A549 (cell line): Measurements from ENCODE around the gene ZDHHC18. TPM values are rescaled to one million over a fixed set of nuclear protein-coding genes. Genes with fewer than 3 reads are reported as not detected.
A peak's percentile ranks its signal among the peaks of the same experiment; 100 is the strongest.

ENCODE experiments used
- ATAC-seq, 2 experiments: fragments of 200-7000 bp in 1 of 2; fragments of >200 bp in 1 of 2; cut with Nextera tagmentation in 1 of 2; cut with Tn5 transposase in 1 of 2; 3 replicates each; pipeline versions ENCODE4 v1.8.0 to v1.9.1; 2018 to 2020; ENCODE audit warnings: mild to moderate bottlenecking in 1 of 2, moderate library complexity in 1 of 2
- CTCF ChIA-PET: fragments of 300-600 bp; sonication (Branson Sonifier 250); formaldehyde crosslinking; extraction: SDS; loops from one replicate; lab custom pipeline; 2021; ENCODE audit warnings: antibody characterized with exemption, inconsistent platforms; lab: Yijun Ruan, JAX
- POLR2A ChIA-PET: fragments of 350-600 bp; formaldehyde crosslinking; extraction: SDS; loops from one replicate; lab custom pipeline; 2021; ENCODE audit warnings: antibody characterized with exemption, inconsistent platforms; lab: Yijun Ruan, JAX
- DNase-seq, 2 experiments: peaks; one replicate each; pipeline versions ENCODE4 v3.0.0 to v3.0.0-alpha.2; 2011 to 2016; ENCODE audit warnings: low read depth in 1 of 2, low spot score in 1 of 2
- FAIRE-seq: peaks from 2 replicates; lab custom pipeline; 2011; peaks lifted over from hg19 to GRCh38; lab: Jason Lieb, UNC
- H3K27ac ChIP-seq, 2 experiments: fragments of >200 bp; sonication (Bioruptor Twin); formaldehyde crosslinking; 3 replicates each; pipeline ENCODE4 v1.5.1; 2016 to 2017
- H3K4me1 ChIP-seq: fragments of >200 bp; sonication (Bioruptor Twin); formaldehyde crosslinking; 3 replicates; pipeline ENCODE4 v1.6.1; 2016
- H3K4me2 ChIP-seq: fragments of >200 bp; sonication (Bioruptor Twin); formaldehyde crosslinking; 3 replicates; pipeline ENCODE4 v1.6.1; 2016
- H3K4me3 ChIP-seq: fragments of >200 bp; sonication (Bioruptor Twin); formaldehyde crosslinking; 3 replicates; pipeline ENCODE4 v1.5.1; 2016
- H3K9me3 ChIP-seq: fragments of >200 bp; sonication (Bioruptor Twin); formaldehyde crosslinking; 3 replicates; pipeline ENCODE4 v1.6.1; 2016
- BHLHE40 ChIP-seq: IDR thresholded peaks from 2 replicates; pipeline ENCODE4 v1.6.1; 2012; ENCODE audit warnings: low read depth, low read length, inconsistent platforms
- CEBPB ChIP-seq, 2 experiments: fragments of >200 bp in 1 of 2; sonication (Bioruptor Twin) in 1 of 2; formaldehyde crosslinking in 1 of 2; IDR thresholded peaks; 2 replicates each; pipeline ENCODE4 v1.6.1; 2012 to 2016
- CTCF ChIP-seq: fragments of >200 bp; sonication (Bioruptor Twin); formaldehyde crosslinking; IDR thresholded peaks from 3 replicates; pipeline ENCODE4 v1.5.1; 2016
- E2F6 ChIP-seq: IDR thresholded peaks from 2 replicates; pipeline ENCODE4 v1.6.1; 2012; ENCODE audit warnings: low read depth, borderline replicate concordance
- EP300 ChIP-seq, 2 experiments: fragments of >200 bp; sonication (Bioruptor Twin); formaldehyde crosslinking; IDR thresholded peaks; 2 replicates in 1 of 2; 3 replicates in 1 of 2; pipeline ENCODE4 v1.6.1; 2016 to 2017
- FOSB ChIP-seq: fragments of 250-450 bp; sonication (Bioruptor Pico); IDR thresholded peaks from 2 replicates; pipeline ENCODE4 v1.5.0; 2020; ENCODE audit warnings: mild to moderate bottlenecking, moderate library complexity
- FOXS1 ChIP-seq: fragments of 250-450 bp; sonication (Bioruptor Pico); IDR thresholded peaks from 2 replicates; pipeline ENCODE4 v1.5.0; 2020; ENCODE audit warnings: mild to moderate bottlenecking, moderate library complexity
- GATA3 ChIP-seq: IDR thresholded peaks from 2 replicates; pipeline ENCODE4 v1.6.1; 2012; ENCODE audit warnings: borderline replicate concordance
- HDAC2 ChIP-seq: fragments of 200-600 bp; sonication (generic); IDR thresholded peaks from 2 replicates; pipeline ENCODE4 v1.6.1; 2016
- HEYL ChIP-seq: fragments of 250-450 bp; sonication (Bioruptor Pico); IDR thresholded peaks from 2 replicates; pipeline ENCODE4 v1.8.0; 2021; ENCODE audit warnings: mild to moderate bottlenecking, moderate library complexity
- HMGXB4 ChIP-seq: fragments of 250-450 bp; sonication (Bioruptor Pico); IDR thresholded peaks from 2 replicates; pipeline ENCODE4 v1.5.0; 2021; ENCODE audit warnings: mild to moderate bottlenecking, moderate library complexity, borderline replicate concordance
- HOXB5 ChIP-seq: fragments of 250-450 bp; sonication (Bioruptor Pico); IDR thresholded peaks from 2 replicates; pipeline ENCODE4 v1.5.0; 2020; ENCODE audit warnings: mild to moderate bottlenecking, moderate library complexity
- JUN ChIP-seq, 2 experiments: fragments of >200 bp; sonication (Bioruptor Twin); formaldehyde crosslinking; IDR thresholded peaks; 2 replicates in 1 of 2; 3 replicates in 1 of 2; pipeline ENCODE4 v1.6.1; 2016 to 2017
- KDM1A ChIP-seq: fragments of 200-600 bp; sonication (generic); IDR thresholded peaks from 2 replicates; pipeline ENCODE4 v1.6.1; 2016; ENCODE audit warnings: low read depth, mild to moderate bottlenecking
- KDM5A ChIP-seq: fragments of 200-600 bp; sonication (generic); IDR thresholded peaks from 2 replicates; pipeline ENCODE4 v1.6.1; 2016; ENCODE audit warnings: antibody characterized with exemption, mild to moderate bottlenecking
- MAFK ChIP-seq: fragments of 450-650 bp; IDR thresholded peaks from 2 replicates; pipeline ENCODE4 v1.6.1; 2014; ENCODE audit not compliant: partially characterized antibody
- NFE2L2 ChIP-seq: fragments of 150-350 bp; conservative IDR thresholded peaks from 2 replicates; pipeline ENCODE4 v1.6.1; 2014; ENCODE audit warnings: low read length
- POLR2A ChIP-seq: IDR thresholded peaks from 2 replicates; pipeline ENCODE4 v1.6.1; 2012; ENCODE audit warnings: mild to moderate bottlenecking, low read length
- RAD21 ChIP-seq, 2 experiments: fragments of >200 bp in 1 of 2; sonication (Bioruptor Twin) in 1 of 2; formaldehyde crosslinking in 1 of 2; IDR thresholded peaks in 1 of 2; conservative IDR thresholded peaks in 1 of 2; 2 replicates in 1 of 2; 3 replicates in 1 of 2; pipeline ENCODE4 v1.6.1; 2012 to 2018; ENCODE audit warnings: inconsistent platforms in 1 of 2
- SMC3 ChIP-seq: fragments of >200 bp; sonication (Bioruptor Twin); formaldehyde crosslinking; IDR thresholded peaks from 3 replicates; pipeline ENCODE4 v1.6.1; 2018; ENCODE audit warnings: inconsistent platforms
- WGBS: methylation state at CpG from one replicate; pipeline ENCODE4 v1.1.6; 2017; ENCODE audit errors: missing lambda C conversion rate; 5-methylcytosine and 5-hydroxymethylcytosine counted together
- polyA plus RNA-seq, 4 experiments: library from polyadenylated mRNA; depleted of rRNA in 3 of 4; stranded (reverse); fragments of >200 nt; fragmentation: RNase III in 1 of 4; extraction: RNeasy Plus Mini Kit Qiagen cat#74134 plus additional on column Dnase treatment in 1 of 4; gene quantifications; 2 replicates in 3 of 4; 3 replicates in 1 of 4; pipeline ENCODE4 v1.2.3, GENCODE V29; 2011 to 2017

Gene ZDHHC18
- polyA plus RNA-seq, 2 of the 4 experiments (the other 2 are of a cell fraction): 16.2 to 20.0 TPM

- TF ChIP-seq FOSB (no peak), RAD21 (conservative IDR thresholded peaks at IDR 0.05 in 1 of 2, IDR thresholded peaks at IDR 0.05 in 1 of 2) (peak; percentile 59 to 65), CTCF (peak; percentile 61), SMC3 (peak; percentile 56), FOXS1 (no peak), HOXB5 (CRISPR knock-in tag) (no peak), HDAC2 (no peak), POLR2A (no peak), E2F6 (no peak), MAFK (peak; percentile 23)
- ChIA-PET CTCF (interaction anchor here (1.0 to 1.5 kb wide), 3 partner anchors 9 to 28 kb away, joined by 3 to 5 read pairs (median 3); no protein-coding TSS in a partner anchor), POLR2A (no interaction called here)
- no peak overlapping the region for H3K4me2 ChIP-seq
- WGBS: 23% methylated on average over 2 of the region's 3 CpGs
- FAIRE-seq (no peak), DNase-seq (peak; percentile 83 to 89), ATAC-seq (peak; percentile 67 to 83)
- H3K4me1 ChIP-seq: peaks cover 36% of the 10 kb centered on the region
- peak overlapping the region; percentile 58 to 61; a peak in 5 of 6 replicates for H3K27ac ChIP-seq
- no peak overlapping the region for H3K4me3 ChIP-seq
- H3K9me3 ChIP-seq: no peaks in the 10 kb centered on the region
Observed at GRCh38 chr1:26853156-26853555, 26.7 kb downstream of the ZDHHC18 start.

- H3K4me2 ChIP-seq: no peak overlapping the region
- no peak for FAIRE-seq
- 99% methylated on average over 10 of the region's 10 CpGs for WGBS
- peaks cover 32% of the 10 kb centered on the region for H3K4me1 ChIP-seq
- peak overlapping the region; percentile 58 to 61; a peak in 5 of 6 replicates for H3K27ac ChIP-seq
- no peak for ATAC-seq
- TF ChIP-seq HEYL (no peak), GATA3 (no peak), NFE2L2 (no peak), FOXS1 (no peak), KDM1A (no peak), KDM5A (no peak), EP300 (IDR thresholded peaks at IDR 0.05) (no peak), E2F6 (no peak), HMGXB4 (CRISPR knock-in tag) (no peak)
- DNase-seq: no peak
- no peak overlapping the region for H3K4me3 ChIP-seq
- POLR2A ChIA-PET: no interaction called here
- CTCF ChIA-PET: interaction anchor here (1.0 to 1.5 kb wide), 3 partner anchors 9 to 28 kb away, joined by 3 to 5 read pairs (median 3); no protein-coding TSS in a partner anchor
- no peaks in the 10 kb centered on the region for H3K9me3 ChIP-seq
Observed at GRCh38 chr1:26853600-26853999, 27.1 kb downstream of the ZDHHC18 start.

- Histone ChIP-seq H3K4me2 (no peak overlapping the region), H3K27ac (peak overlapping the region; percentile 3 to 50; a peak in 2 of 6 replicates), H3K4me3 (no peak overlapping the region), H3K9me3 (no peaks in the 10 kb centered on the region), H3K4me1 (peaks cover 19% of the 10 kb centered on the region)
- 77% methylated on average over 3 of the region's 5 CpGs for WGBS
- no peak for FAIRE-seq
- ChIA-PET POLR2A (no interaction called here), CTCF (interaction anchor here (0.8 to 1.7 kb wide), 4 partner anchors 7 to 45 kb away, joined by 3 to 6 read pairs (median 4); no protein-coding TSS in a partner anchor)
- TF ChIP-seq BHLHE40: no peak
- TF ChIP-seq JUN (IDR thresholded peaks at IDR 0.05): no peak
- TF ChIP-seq HEYL: no peak
- TF ChIP-seq CEBPB (IDR thresholded peaks at IDR 0.05): no peak
- TF ChIP-seq POLR2A: no peak
- DNase-seq: no peak
- ATAC-seq: no peak
Observed at GRCh38 chr1:26854906-26855305, 28.4 kb downstream of the ZDHHC18 start.
